ENCODE results near the gene LRRN1. TPM values are rescaled to one million over a fixed set of nuclear protein-coding genes. Genes with fewer than 3 reads are reported as not detected.

The LRRN1 gene
- total and polyA plus RNA-seq, 2 donors (not counting 1 experiment from before 2014, with no cell fraction given) = 1.1 to 2.5 TPM

- ChIA-PET CTCF (no interaction called here), POLR2A (no interaction called here)
- Histone ChIP-seq H3K27ac (ENCODE audit: low read length in 2 of 2) (no peak overlapping the region), H3K4me2 (replicated peaks; ENCODE audit: low read depth, low read length, poor library complexity, severe bottlenecking) (no peak overlapping the region), H3K9ac (ENCODE audit: low read length) (no peak overlapping the region), H3K27me3 (replicated peaks in 1 of 4; ENCODE audit: control extremely low read depth in 1 of 4, control insufficient read depth in 3 of 4, insufficient read depth in 4 of 4, low read length in 3 of 4) (no peaks in the 10 kb centered on the region), H2AFZ (ENCODE audit: insufficient read depth, low read depth, low read length, poor library complexity, severe bottlenecking) (no peak overlapping the region), H3K36me3 (replicated peaks in 1 of 2; ENCODE audit: control extremely low read depth in 1 of 2, control insufficient read depth in 1 of 2, extremely low read depth in 1 of 2, insufficient read depth in 2 of 2, low read length in 1 of 2) (no peaks in the 10 kb centered on the region), H4K20me1 (ENCODE audit: control insufficient read depth, insufficient read depth, low read length, poor library complexity, severe bottlenecking) (no peaks in the 10 kb centered on the region), H3K4me3 (ENCODE audit: control extremely low read depth in 1 of 5, extremely low read depth in 1 of 5, insufficient read depth in 1 of 5, low read depth in 2 of 5, low read length in 4 of 5) (no peak overlapping the region), H3K4me1 (ENCODE audit: control insufficient read depth in 2 of 2, insufficient read depth in 2 of 2, low read length in 2 of 2) (no peaks in the 10 kb centered on the region), H3K9me3 (ENCODE audit: control extremely low read depth in 1 of 3, control insufficient read depth in 2 of 3, insufficient read depth in 1 of 3, low read length in 2 of 3) (peaks cover 0 to 1% (median 0%) of the 10 kb centered on the region in 3 donors), H3K79me2 (ENCODE audit: control insufficient read depth, insufficient read depth, low read length) (no peaks in the 10 kb centered on the region)
- TF ChIP-seq CTCF (IDR thresholded peaks at IDR 0.05) (no peak), EZH2 (IDR thresholded peaks at IDR 0.05; ENCODE audit: borderline replicate concordance, insufficient read depth, low read depth, low read length, poor library complexity, severe bottlenecking) (no peak)
- DNase-seq (no peak), ATAC-seq (ENCODE audit: low read depth) (no peak)
- H3K27me3 Mint-ChIP-seq = no peaks in the 10 kb centered on the region
- H3K4me1 Mint-ChIP-seq = no peaks in the 10 kb centered on the region
- intact Hi-C loops (cut with micrococcal nuclease) = loop anchor here (1.0 kb wide), 1 partner anchor 41 kb away; no protein-coding TSS in a partner anchor
- no CpG with 5 or more reads among the region's 5 CpGs for WGBS (ENCODE audit: insufficient coverage)
- no peak overlapping the region for H3K27ac Mint-ChIP-seq
- H3K4me3 Mint-ChIP-seq = no peak overlapping the region
- peaks cover 5% of the 10 kb centered on the region for H3K9me3 Mint-ChIP-seq (ENCODE audit: insufficient read depth)
Observed at GRCh38 chr3:3862534-3862933, 63.3 kb downstream of the LRRN1 start.

GRCh38 chr3:3875491-3875890 lies 76.3 kb downstream of the LRRN1 start:
- ATAC-seq (ENCODE audit: low read depth) (no peak), DNase-seq (no peak)
- no peaks in the 10 kb centered on the region for H3K4me1 Mint-ChIP-seq
- Histone ChIP-seq H3K4me2 (replicated peaks; ENCODE audit: low read depth, low read length, poor library complexity, severe bottlenecking) (no peak overlapping the region), H3K36me3 (replicated peaks in 1 of 2; ENCODE audit: control extremely low read depth in 1 of 2, control insufficient read depth in 1 of 2, extremely low read depth in 1 of 2, insufficient read depth in 2 of 2, low read length in 1 of 2) (no peaks in the 10 kb centered on the region), H3K9ac (ENCODE audit: low read length) (no peak overlapping the region), H2AFZ (ENCODE audit: insufficient read depth, low read depth, low read length, poor library complexity, severe bottlenecking) (no peak overlapping the region), H3K4me3 (ENCODE audit: control extremely low read depth in 1 of 5, extremely low read depth in 1 of 5, insufficient read depth in 1 of 5, low read depth in 2 of 5, low read length in 4 of 5) (no peak overlapping the region), H3K4me1 (ENCODE audit: control insufficient read depth in 2 of 2, insufficient read depth in 2 of 2, low read length in 2 of 2) (no peaks in the 10 kb centered on the region), H4K20me1 (ENCODE audit: control insufficient read depth, insufficient read depth, low read length, poor library complexity, severe bottlenecking) (no peaks in the 10 kb centered on the region), H3K27ac (ENCODE audit: low read length in 2 of 2) (no peak overlapping the region), H3K79me2 (ENCODE audit: control insufficient read depth, insufficient read depth, low read length) (no peaks in the 10 kb centered on the region), H3K9me3 (ENCODE audit: control extremely low read depth in 1 of 3, control insufficient read depth in 2 of 3, insufficient read depth in 1 of 3, low read length in 2 of 3) (no peaks in the 10 kb centered on the region), H3K27me3 (replicated peaks in 1 of 4; ENCODE audit: control extremely low read depth in 1 of 4, control insufficient read depth in 3 of 4, insufficient read depth in 4 of 4, low read length in 3 of 4) (no peaks in the 10 kb centered on the region)
- no peaks in the 10 kb centered on the region for H3K9me3 Mint-ChIP-seq (ENCODE audit: insufficient read depth)
- intact Hi-C loops (cut with micrococcal nuclease) = no loop called here
- H3K27me3 Mint-ChIP-seq = no peaks in the 10 kb centered on the region
- no peak overlapping the region for H3K4me3 Mint-ChIP-seq
- TF ChIP-seq CTCF (IDR thresholded peaks at IDR 0.05) (no peak), EZH2 (IDR thresholded peaks at IDR 0.05; ENCODE audit: borderline replicate concordance, insufficient read depth, low read depth, low read length, poor library complexity, severe bottlenecking) (no peak)
- no peak overlapping the region for H3K27ac Mint-ChIP-seq
- POLR2A ChIA-PET = no interaction called here
- CTCF ChIA-PET = no interaction called here
- 94% methylated on average over 3 of the region's 8 CpGs for WGBS (ENCODE audit: insufficient coverage)

Data from B cell (primary cell).